CD4-positive, alpha-beta T cell treated with Interleukin-17A for 4 hours (primary cell): ENCODE measurements around the gene PA2G4.
A peak's percentile ranks its signal among the peaks of the same experiment; 100 is the strongest.
"Not testable (repeated sequence)": the region's sequence is repeated elsewhere in the genome, so short reads cannot be mapped to it uniquely, and the experiment has no call there.

ENCODE experiments used
- DNase-seq: peaks from one replicate; pipeline ENCODE4 v3.0.0-alpha.2; 2020; ENCODE audit warnings: mixed read lengths

The PA2G4 gene

DNA sequence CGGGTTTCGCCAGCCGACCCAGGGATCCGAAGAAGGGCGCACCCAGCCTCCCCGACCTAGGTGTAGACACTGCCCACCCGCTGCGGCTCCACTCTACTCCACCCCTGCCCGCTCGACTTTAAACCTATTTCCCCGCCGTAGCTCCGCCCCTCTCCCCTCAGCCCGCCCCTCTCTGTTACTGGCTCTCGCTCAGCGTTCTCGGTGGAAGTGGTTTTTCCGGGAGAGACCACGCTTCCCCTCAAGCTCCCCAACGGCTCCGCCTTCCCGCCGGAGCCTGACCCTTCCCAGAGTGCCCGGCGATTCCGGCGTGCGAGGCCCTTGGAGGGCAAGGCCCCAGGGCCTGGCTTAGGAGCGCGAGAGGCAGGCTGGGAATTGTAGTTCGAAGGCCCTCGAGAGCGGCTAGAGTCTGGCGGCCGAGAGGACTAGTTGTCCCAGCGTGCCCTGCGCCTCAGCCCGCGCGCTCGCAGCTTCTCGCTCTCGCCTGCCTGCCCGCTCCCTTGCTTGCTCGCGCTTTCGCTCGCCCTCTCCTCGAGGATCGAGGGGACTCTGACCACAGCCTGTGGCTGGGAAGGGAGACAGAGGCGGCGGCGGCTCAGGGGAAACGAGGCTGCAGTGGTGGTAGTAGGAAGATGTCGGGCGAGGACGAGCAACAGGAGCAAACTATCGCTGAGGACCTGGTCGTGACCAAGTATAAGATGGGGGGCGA, at the start of gene PA2G4:
PA2G4 (plus strand) TSS at position 451 of the 706 bp plus-strand sequence; CDS start at position 630, 179 bp downstream.
- DNase-seq = peak; percentile 98

DNA sequence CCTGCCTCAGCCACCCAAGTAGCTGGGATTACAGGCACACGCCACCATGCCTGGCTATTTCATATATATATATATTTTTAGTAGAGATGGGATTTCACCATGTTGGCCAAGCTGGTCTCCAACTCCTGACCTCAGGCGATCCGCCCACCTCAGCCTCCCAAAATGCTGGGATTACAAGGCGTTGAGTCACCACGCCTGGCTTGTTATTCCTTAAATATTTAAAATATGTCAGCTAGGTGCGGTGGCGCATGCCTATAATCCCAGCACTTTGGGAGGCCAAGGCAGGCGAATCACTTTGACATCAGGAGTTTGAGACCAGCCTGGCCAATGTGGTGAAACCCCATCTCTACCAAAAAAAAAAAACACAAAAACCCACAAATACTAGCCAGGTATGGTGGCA, 44.4 kb upstream of the PA2G4 start:
- DNase-seq = not testable (repeated sequence)

DNA sequence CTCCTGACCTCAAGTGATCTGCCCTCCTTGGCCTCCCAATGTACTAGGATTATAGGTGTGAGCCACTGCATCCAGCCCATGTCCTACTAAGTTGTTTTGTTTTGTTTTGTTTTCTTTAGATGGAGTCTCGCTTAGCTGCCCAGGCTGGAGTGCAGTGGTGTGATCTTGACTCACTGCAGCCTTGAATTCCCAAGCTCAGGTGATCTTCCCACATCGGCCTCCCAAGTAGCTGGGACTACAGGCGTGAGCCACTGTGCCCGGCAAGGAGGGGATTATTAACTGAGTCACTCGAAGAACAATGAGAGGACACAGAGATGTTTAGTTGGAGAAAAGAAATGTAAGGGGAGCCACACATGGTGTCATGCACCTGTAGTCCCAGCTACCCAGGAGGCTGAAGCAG, 42.4 kb upstream of the PA2G4 start:
- DNase-seq = no peak

DNA sequence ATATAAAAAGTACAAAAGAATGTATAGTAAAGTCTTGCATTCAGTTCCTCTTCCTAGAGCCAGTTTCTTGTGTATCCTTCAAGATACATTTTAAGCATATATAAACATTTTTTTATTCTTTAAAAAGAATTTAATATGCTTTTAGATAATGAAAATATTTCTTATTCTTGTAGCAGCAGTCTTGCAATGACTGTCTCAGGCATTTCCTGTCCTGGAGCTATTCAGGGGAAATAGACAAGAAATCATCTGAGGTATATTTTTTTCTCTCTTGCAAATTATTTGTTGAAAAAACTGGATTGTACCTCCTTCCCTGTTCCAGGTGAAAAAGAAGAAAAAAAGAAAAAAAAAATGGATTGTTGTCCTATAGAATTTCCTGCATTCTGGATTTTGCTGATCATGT, 41.4 kb upstream of the PA2G4 start:
- no peak for DNase-seq

DNA sequence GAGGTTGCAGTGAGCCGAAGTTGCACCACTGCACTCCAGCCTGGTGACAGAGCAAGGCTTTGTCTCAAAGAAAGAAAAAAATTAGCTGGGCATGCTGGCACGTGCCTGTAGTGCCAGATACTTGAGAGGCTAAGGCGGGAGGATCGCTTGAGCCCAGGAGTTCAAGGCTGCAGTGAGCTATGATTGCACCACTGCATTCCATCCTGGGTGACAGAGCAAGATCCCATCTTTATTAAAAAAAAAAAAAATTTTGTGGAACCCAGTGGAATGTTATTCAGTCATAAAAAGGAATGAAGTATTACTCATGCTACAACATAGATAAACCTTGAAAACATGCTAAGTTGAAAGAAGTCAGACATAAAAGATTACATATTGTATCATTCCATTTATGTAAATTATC, 32.7 kb upstream of the PA2G4 start:
- DNase-seq = no peak

DNA sequence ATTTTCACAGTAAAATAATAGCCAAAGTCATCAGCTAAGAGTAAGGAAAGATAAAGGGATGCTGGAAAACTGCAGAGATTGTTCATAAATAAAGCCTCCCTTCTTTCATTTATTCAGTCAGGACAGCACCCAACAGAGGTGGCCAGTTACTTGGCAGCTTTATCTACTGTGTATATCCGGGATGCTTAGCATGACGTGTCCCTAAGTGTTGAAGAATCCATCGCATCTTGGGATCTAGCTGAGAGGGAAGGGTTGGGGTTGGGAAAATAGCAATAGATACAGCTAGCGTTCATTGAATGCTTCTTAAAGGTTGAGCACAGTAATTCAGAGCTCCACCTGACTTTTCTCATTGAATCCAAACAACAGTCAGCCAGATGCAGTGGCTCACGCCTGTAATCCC, 30.0 kb upstream of the PA2G4 start:
- no peak for DNase-seq

DNA sequence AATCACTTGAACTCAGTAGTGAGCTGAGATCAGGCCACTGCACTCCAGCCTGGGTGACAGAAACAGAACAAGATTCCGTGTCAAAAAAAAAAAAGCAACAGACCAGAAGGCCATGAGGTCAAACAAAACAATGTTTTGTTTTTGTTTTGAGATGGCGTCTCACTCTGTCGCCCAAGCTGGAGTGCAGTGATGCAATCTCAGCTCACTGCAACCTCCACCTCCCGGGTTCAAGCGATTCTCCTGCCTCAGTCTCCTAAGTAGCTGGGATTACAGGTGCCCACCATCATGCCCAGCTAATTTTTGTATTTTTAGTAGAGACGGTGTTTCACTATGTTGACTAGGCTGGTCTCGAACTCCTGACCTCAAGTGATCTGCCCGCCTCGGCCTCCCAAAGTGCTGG, 26.4 kb upstream of the PA2G4 start:
- not testable (repeated sequence) for DNase-seq

DNA sequence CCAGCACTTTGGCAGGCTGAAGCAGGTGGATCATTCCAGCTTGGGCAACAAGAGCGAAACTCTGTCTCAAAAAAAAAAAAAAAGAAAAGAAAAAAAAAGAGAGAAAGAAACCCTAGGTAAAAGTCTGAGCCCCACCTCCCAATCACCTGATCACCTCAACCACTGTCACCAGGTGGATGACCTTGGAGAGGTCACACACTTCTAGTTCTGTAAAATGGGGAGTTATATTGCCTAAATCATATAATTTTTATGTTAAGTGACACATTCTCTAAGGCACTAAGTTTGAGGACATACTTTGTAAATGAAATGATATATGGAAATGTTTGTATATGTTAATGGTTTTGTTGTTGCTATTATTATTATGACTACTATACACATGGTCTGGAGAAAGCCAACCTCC, 25.9 kb upstream of the PA2G4 start:
- DNase-seq = no peak

DNA sequence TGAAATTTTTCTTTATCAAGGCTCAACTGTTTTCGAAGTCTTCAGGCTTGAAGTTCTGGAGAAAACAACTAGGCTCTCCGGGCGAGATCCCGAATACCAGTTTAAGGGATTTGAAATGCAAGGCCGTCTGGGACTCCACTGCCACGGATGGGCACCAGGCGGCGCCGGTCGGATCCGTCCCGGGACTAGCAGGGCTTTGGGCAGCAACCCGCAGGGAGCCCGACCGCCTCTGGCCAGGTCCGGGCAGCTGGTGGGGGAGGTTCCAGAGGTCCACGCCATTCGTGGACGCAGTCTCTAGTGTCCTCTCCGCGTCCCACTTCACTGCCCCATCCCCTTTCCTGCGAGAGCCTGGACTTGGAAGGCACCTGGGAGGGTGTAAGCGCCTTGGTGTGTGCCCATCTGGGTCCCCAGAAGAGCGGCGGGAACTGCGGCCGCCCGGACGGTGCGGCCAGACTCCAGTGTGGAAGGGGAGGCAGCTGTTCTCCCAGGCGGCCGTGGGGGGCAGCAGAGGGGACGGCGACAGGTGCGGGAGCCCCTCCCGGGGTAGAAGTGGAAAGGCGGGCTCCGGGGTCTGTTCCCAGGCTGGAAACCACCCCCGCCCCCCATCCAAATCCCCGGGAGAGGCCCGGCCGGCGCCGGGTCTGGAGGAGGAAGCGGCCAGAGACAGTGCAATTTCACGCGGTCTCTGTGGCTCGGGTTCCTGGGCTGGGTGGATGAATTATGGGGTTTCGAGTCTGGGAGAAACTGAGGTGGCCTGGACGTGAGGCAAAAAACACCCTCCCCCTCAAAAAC, 25.2 kb upstream of the PA2G4 start:
- peak; percentile 67 for DNase-seq

DNA sequence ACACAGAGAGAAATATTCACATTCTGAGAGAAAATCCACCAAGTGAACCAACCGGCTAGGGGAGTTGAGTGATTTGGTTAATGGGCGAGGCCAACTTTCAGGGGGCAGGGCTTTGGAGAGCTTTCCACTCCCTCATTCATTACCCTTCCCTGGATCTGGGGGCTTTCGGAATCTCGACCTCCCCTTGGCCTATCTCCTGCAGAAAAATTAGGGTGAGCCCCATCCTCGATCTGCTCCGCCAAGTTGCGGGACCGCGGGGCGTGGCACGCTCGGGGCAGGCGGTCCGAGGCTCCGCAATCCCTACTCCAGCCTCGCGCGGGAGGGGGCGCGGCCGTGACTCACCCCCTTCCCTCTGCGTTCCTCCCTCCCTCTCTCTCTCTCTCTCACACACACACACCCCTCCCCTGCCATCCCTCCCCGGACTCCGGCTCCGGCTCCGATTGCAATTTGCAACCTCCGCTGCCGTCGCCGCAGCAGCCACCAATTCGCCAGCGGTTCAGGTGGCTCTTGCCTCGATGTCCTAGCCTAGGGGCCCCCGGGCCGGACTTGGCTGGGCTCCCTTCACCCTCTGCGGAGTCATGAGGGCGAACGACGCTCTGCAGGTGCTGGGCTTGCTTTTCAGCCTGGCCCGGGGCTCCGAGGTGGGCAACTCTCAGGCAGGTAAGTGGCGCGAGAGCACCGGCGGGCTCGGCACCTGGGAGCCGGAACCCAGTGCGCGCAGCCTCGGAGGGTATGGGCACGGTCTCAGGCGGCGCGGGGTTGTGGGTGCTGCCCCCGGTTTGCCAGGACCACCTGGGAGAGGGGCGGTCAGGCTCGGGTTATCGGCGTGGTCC, 24.4 kb upstream of the PA2G4 start, which contains the start of gene ERBB3:
ERBB3 (plus strand) TSS at position 443 of the 833 bp plus-strand sequence; CDS start at position 579, 136 bp downstream.
- DNase-seq = peak; percentile 83

DNA sequence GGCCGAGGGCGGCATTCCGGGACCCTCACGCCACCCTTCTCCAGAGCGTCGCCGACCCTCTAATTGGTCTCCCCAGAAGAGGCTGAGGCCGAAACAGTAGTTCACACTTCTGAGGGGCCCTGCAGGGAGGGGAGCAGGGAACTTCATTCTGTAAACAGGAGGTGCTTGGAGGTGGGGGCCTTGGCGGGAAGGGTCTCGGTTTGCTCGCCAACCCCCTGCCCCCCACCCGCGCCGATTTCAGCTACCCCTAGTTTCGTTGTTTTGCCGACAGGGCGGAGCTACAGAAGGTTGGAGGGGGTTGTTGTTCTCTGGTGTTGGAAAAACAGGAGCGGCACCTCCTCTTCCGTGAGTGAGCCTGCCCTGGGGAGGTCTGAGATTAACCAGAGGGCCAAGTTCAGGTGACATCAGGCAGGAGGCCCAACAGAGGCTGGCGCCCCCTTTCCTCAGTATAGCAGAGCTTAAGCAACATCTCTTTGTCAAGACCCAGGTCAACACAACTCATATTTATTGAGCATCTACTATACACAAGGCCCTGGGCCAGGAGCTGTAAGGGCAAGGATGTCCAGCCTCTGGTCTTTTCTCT, 23.7 kb upstream of the PA2G4 start:
- DNase-seq = no peak

DNA sequence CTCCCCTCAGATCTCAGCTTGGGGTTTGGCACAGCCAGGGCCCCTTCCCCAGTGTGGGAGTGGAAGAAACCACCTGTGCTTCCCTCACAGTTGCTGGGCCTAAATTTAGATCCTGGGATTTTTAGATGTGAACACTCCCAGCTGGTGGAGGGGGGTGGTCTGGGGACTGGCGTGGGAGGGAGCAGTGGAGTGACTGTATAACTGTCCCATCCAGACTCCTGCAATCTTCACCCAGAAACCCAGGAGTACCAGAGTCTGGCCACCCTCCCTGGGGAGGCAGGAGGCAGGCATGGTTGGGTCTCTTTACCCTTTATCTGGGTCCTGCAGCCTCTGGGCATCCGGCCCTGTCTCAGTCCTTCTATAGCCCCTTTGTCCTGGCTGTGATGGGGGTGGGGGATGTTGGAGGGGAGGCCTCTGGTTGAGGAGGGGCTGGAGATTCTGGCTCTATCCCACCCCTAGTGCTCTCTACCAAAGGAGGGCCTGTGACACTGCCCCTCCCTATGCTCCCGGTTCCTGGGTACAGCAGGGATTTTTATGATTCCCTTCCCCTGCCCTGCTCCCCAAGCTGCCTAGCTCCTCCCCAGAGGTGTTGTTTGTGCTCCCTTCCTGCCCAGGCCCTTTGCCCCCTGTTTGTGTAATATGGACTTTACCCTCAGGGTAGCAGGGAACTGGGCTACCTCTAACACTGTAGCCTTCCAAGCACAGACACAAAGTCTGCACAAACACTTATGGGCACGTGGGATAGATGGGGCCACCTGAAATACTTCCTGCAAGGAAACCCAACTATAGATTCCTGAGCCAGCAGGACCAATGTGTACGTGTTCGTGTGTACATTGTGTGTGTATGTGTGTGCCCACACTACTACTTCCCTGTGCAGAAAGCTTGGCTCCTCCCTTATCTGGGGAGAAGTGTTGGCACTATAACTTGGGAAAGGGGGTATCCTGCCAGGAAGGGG, 22.7 kb upstream of the PA2G4 start:
- no peak for DNase-seq

DNA sequence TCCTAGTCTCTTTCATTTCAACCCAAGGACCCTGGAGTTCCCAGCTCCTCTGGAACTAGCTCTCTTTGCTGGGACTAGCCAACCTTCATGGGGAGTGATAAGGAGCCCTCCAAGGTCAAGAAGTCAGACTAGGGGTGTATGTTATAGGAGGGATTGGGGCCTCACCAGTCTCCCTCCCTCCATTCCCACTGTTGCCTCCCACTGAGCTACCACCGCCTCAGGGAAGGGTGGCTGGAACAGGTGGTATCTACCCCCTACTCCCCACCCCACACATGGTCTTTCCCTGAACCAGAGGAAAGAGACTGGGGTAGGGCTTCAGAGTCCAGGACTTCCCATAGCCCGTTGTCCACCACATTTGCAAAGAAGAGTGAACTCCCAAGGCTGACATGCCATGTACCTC, 22.0 kb upstream of the PA2G4 start:
- no peak for DNase-seq

DNA sequence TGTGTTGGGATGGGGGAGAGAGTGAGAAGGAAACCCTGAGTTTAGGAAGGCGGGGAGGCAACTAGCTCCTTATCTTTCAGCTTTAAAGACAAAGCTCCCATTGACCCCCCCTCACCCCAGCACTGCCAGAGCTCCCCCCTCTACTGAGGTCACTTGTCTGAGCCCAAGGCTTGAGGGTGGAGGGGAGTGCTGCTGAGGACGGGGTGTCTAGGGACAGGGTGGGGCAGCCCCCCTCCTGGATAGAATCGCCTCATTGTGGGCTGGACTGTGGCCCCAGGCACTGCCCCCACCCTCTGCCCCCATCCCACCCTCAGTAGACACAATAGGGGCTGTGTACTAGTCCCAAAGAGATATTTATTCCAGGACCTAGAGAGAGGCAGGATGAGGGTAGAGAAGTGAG, 21.4 kb upstream of the PA2G4 start:
- no peak for DNase-seq

DNA sequence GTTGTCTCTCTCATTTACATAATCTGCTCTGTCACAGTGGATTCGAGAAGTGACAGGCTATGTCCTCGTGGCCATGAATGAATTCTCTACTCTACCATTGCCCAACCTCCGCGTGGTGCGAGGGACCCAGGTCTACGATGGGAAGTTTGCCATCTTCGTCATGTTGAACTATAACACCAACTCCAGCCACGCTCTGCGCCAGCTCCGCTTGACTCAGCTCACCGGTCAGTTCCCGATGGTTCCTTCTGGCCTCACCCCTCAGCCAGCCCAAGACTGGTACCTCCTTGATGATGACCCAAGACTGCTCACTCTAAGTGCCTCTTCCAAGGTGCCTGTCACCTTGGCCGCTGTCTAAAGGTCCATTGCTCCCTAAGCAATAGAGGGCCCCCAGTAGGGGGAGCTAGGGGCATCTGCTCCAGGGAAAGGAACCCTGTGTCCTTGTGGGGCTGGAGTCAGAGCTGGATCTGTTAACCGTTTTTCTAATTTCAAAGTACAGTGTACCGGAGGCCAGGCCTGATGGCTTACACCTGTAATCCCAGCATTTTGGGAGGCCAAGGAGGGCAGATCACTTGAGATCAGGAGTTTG, 19.3 kb upstream of the PA2G4 start:
- DNase-seq = peak; percentile 50

DNA sequence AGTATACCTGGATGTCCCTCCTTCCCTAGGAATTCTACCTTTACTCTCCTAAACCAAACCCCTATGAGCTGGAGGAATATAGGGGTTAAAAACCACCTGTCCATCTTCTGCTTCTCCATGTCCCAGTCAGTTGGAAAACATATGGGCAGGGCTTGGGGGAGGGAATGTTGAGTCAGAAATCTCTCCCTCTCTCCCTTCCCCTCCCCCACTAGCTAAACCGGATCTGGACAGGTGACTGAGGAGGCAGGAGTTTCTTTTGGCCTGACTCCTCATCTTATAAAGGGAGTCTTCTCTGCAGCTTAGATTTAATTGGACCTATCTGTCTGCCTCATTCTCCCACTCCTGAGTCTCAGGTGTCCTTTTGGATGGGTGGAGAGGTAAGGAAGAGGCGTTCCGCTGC, 18.3 kb upstream of the PA2G4 start:
- DNase-seq = no peak

DNA sequence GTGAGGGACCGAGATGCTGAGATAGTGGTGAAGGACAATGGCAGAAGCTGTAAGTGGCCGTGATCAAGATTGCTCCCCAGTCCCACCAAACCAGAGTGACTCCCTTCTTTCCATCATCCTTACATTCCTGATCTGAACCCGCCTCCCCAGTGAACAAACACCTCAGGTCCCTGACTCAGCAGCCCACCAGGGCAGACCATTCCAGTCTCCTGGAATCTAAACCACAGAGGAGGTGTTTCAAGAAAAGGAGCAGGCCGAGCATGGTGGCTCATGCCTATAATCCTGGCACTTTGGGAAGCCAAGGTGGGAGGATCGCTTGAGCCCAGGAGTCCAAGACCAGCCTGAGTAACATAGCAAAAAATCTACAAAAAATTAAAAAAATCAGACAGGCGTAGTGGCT, 17.8 kb upstream of the PA2G4 start:
- DNase-seq = no peak

DNA sequence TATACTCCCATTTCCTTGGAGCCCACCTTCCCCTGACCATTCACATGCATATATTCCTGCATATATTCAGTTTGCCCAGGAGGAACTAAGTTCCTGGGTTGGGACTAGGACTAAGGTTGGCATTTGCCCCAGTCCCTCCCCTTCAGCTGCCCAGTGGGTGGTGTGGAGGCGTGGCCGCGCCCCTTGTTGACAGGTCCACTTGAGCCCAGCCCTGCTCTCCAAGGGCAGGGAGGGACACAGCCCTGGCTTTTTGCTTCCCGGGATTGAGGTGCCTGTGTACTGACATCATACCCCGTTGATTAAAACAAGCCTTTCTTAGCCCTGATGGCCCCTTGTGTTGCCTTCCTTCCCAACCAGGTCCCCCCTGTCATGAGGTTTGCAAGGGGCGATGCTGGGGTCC, 17.1 kb upstream of the PA2G4 start:
- no peak for DNase-seq

DNA sequence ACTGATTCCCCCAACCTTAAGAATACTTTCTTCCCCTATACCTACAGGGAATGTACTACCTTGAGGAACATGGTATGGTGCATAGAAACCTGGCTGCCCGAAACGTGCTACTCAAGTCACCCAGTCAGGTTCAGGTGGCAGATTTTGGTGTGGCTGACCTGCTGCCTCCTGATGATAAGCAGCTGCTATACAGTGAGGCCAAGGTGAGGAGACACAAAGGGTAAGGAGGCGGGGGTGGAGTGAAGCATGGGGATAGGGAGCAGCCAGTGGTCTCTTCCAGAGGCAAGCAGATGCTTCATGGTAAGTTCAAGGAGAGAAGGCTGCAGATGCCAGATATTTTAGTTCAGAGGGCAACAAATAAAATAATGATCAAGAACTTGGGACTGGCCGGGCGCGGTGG, 6.6 kb upstream of the PA2G4 start:
- DNase-seq = no peak

DNA sequence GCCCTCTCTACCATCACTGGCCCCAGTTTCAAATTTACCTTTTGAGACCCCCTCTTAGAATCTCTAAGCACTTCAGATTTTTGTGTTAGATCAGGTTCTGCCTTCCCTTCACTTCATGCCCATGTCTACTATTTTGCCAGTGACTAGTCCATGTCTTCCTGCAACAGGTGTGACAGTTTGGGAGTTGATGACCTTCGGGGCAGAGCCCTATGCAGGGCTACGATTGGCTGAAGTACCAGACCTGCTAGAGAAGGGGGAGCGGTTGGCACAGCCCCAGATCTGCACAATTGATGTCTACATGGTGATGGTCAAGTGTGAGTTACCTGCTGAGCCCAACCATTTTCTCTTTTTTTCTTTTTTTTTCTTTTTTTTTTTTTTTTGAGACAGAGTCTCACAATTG, 5.8 kb upstream of the PA2G4 start:
- DNase-seq = no peak

DNA sequence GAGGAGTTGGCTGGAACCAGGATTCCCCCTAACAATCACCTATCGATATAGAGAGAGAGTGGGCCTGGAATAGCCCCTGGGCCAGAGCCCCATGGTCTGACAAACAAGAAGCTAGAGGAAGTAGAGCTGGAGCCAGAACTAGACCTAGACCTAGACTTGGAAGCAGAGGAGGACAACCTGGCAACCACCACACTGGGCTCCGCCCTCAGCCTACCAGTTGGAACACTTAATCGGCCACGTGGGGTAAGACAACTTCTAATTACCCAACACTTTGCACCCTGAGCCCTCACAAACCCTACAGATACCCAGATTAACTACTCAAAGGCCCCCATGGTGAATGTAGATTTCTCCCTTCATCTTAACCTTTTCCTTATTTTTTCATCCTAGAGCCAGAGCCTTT, 4.6 kb upstream of the PA2G4 start:
- no peak for DNase-seq
